ENCODE data around the gene SUPV3L1.

SUPV3L1 gene

GRCh38 chr10:69215405-69216171, 35.6 kb downstream of the SUPV3L1 start:
- Mint-ChIP-seq H3K4me3 (peak overlapping the region; percentile 11), H3K4me1 (ENCODE audit: low read depth) (peaks cover 27% of the 10 kb centered on the region), H3K9me3 (no peaks in the 10 kb centered on the region), H3K27ac (no peak overlapping the region), H3K27me3 (no peaks in the 10 kb centered on the region), H3K36me3 (ENCODE audit: low read depth) (no peaks in the 10 kb centered on the region)

DNA sequence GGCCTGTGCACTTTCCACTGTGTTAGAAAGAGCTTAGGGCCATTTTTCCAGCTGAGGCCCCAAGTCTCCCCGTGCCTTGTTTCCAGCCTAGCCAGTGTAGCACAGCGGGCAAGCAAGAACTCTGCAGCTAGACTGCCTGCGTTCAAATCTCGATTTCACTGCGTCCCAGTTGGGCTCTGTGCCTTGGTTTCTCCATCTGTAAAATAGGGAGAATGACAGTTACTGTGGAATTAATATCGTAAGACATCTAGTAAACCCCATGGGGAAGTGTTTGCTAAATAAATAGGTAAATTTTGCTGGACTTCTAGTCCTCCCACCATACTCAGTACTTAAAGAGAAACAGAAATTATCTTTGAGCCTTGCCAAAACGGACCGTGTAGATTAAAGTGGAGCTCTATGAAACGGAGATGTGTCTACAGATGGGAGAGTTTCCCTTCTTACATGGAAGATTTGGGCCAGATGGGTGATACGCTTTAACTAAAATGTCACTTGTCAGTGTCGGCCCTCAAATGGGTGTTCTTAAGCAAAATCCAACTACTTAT, 36.6 kb downstream of the SUPV3L1 start:
- no peak overlapping the region for H3K4me3 Mint-ChIP-seq
- no peak overlapping the region for H3K27ac Mint-ChIP-seq
- no peaks in the 10 kb centered on the region for H3K27me3 Mint-ChIP-seq
- no peaks in the 10 kb centered on the region for H3K9me3 Mint-ChIP-seq
- H3K36me3 Mint-ChIP-seq (ENCODE audit: low read depth): no peaks in the 10 kb centered on the region
- peaks cover 30% of the 10 kb centered on the region for H3K4me1 Mint-ChIP-seq (ENCODE audit: low read depth)

GRCh38 chr10:69217119-69217754, 37.2 kb downstream of the SUPV3L1 start:
- no peak overlapping the region for H3K4me3 Mint-ChIP-seq
- H3K27me3 Mint-ChIP-seq: no peaks in the 10 kb centered on the region
- peaks cover 36% of the 10 kb centered on the region for H3K4me1 Mint-ChIP-seq (ENCODE audit: low read depth)
- H3K36me3 Mint-ChIP-seq (ENCODE audit: low read depth): no peaks in the 10 kb centered on the region
- no peak overlapping the region for H3K27ac Mint-ChIP-seq
- H3K9me3 Mint-ChIP-seq: no peaks in the 10 kb centered on the region

- no peaks in the 10 kb centered on the region for H3K36me3 Mint-ChIP-seq (ENCODE audit: low read depth)
- H3K27ac Mint-ChIP-seq: no peak overlapping the region
- no peaks in the 10 kb centered on the region for H3K9me3 Mint-ChIP-seq
- no peaks in the 10 kb centered on the region for H3K27me3 Mint-ChIP-seq
- peaks cover 43% of the 10 kb centered on the region for H3K4me1 Mint-ChIP-seq (ENCODE audit: low read depth)
- H3K4me3 Mint-ChIP-seq: no peak overlapping the region
These were observed 38.8 kb downstream of the SUPV3L1 start for GRCh38 chr10:69218831-69219230.

DNA sequence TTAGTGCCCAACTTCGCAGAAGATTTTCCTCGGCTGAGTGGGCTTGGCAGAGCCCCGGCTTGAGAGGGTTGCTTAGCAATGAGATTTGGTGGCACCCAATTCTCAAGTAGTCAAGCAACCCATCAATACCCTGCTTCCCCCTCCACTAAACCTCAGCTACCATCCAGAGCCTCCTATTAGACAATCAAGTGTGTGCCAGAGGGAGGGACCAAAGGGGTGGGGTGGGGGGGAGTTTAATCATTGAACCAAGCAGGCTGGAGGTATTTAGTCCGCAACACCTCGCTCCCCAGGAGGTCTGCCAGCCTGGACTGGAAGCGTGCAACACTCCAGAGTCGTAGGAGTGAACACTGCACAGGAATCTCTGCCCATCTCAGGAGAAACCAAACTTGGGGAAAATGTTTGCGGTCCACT, 40.0 kb downstream of the SUPV3L1 start, which contains the start of gene HKDC1:
HKDC1 (plus strand) TSS at position 292 of the 411 bp plus-strand sequence; CDS start at position 396, 104 bp downstream.
- H3K9me3 Mint-ChIP-seq: no peaks in the 10 kb centered on the region
- H3K27me3 Mint-ChIP-seq: no peaks in the 10 kb centered on the region
- H3K4me1 Mint-ChIP-seq (ENCODE audit: low read depth): peaks cover 38% of the 10 kb centered on the region
- no peak within 1 kb of the TSS for H3K4me3 Mint-ChIP-seq
- H3K36me3 Mint-ChIP-seq (ENCODE audit: low read depth): no peaks in the 10 kb centered on the region
- no peak within 1 kb of the TSS for H3K27ac Mint-ChIP-seq

DNA sequence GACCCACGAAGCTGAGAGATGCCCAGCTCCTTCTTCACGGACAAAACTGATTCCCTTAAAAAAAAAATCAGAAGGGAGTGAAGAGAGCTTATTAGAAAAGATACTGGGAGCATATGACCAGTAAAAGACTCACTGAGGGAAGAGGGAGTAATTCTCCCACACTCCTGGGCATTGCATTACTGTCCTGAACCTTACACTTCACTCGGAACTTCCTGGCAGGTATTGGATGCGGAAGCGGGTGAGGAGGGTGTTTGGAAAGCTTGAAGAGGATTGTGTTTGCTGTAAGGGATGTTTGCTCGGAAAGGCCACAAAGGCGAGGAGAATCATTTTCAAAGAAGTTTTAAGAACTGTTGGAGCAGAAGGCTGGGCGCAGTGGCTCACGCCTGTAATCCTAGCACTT, 40.5 kb downstream of the SUPV3L1 start:
- no peaks in the 10 kb centered on the region for H3K9me3 Mint-ChIP-seq
- no peaks in the 10 kb centered on the region for H3K36me3 Mint-ChIP-seq (ENCODE audit: low read depth)
- no peaks in the 10 kb centered on the region for H3K27me3 Mint-ChIP-seq
- no peak overlapping the region for H3K4me3 Mint-ChIP-seq
- no peak overlapping the region for H3K27ac Mint-ChIP-seq
- peaks cover 38% of the 10 kb centered on the region for H3K4me1 Mint-ChIP-seq (ENCODE audit: low read depth)

- peaks cover 38% of the 10 kb centered on the region for H3K4me1 Mint-ChIP-seq (ENCODE audit: low read depth)
- H3K36me3 Mint-ChIP-seq (ENCODE audit: low read depth): no peaks in the 10 kb centered on the region
- peak overlapping the region; percentile 87 for H3K27ac Mint-ChIP-seq
- H3K9me3 Mint-ChIP-seq: no peaks in the 10 kb centered on the region
- H3K27me3 Mint-ChIP-seq: no peaks in the 10 kb centered on the region
- peak overlapping the region; percentile 63 for H3K4me3 Mint-ChIP-seq
These were observed 42.4 kb downstream of the SUPV3L1 start for GRCh38 chr10:69222157-69223027.

DNA sequence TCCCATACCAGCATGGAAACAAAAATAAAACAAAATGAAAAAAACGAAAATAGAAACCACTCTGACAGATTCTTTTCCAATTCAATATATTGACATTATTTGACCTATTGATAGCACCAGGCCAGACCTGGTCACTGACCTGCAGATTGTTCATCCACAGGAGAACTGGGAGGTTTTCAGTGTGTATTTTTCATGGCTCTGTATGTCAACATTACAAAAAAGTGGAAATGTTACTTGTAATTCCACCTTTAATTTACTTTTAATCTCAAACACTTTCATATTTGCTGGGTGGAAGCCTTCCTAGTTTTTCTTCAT, 43.0 kb downstream of the SUPV3L1 start:
- H3K27me3 Mint-ChIP-seq: no peaks in the 10 kb centered on the region
- H3K9me3 Mint-ChIP-seq: no peaks in the 10 kb centered on the region
- peaks cover 44% of the 10 kb centered on the region for H3K4me1 Mint-ChIP-seq (ENCODE audit: low read depth)

DNA sequence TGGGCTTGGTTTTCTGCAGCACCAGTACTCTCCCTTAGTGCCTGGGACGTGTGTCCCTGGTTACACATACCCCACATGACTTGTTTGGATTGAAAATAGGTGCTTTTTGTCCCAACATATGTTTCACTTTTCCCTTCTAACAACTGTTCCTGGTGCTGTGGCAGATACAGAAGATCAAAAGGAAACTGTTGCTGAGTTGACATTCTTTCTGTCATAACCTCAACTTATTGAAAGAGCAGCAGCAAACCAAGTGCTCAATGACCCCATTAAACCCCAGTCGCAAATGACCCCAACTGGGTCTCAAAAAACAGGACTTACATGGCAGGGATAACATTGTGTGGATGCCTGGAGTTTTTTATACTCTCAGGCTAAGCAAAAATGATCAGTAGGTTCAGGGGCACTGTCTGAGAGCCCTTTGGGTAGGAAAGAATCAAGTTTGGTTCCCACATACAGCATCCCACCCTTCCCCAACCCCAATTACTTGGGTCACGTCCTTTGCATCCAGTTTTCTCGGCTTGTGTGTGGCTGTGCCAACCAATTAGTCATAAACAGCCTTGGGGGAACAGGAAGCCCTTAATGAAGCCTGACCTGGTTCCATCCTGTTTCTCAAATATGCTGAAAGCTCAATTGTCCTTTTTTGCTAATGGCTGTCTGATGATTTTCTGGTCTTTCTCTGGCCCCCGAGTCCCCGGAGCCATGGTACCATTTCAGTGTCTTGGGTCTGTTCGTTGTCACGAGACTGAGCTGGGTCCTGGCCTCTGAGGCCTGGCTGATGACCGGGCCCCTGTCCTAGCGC, 45.0 kb downstream of the SUPV3L1 start:
- H3K27me3 Mint-ChIP-seq: no peaks in the 10 kb centered on the region
- peak overlapping the region; percentile 64 for H3K27ac Mint-ChIP-seq
- H3K4me1 Mint-ChIP-seq (ENCODE audit: low read depth): peaks cover 64% of the 10 kb centered on the region
- no peak overlapping the region for H3K4me3 Mint-ChIP-seq
- no peaks in the 10 kb centered on the region for H3K9me3 Mint-ChIP-seq
- H3K36me3 Mint-ChIP-seq (ENCODE audit: low read depth): no peaks in the 10 kb centered on the region

More for the DNA sequence above, 43.0 kb downstream of the SUPV3L1 start:
- peak overlapping the region; percentile 87 for H3K27ac Mint-ChIP-seq
- H3K36me3 Mint-ChIP-seq (ENCODE audit: low read depth): no peaks in the 10 kb centered on the region
- H3K4me3 Mint-ChIP-seq: peak overlapping the region; percentile 63

GRCh38 chr10:69225681-69226080, 45.6 kb downstream of the SUPV3L1 start:
- H3K9me3 Mint-ChIP-seq: no peaks in the 10 kb centered on the region
- H3K27ac Mint-ChIP-seq: no peak overlapping the region
- H3K36me3 Mint-ChIP-seq (ENCODE audit: low read depth): no peaks in the 10 kb centered on the region
- peaks cover 64% of the 10 kb centered on the region for H3K4me1 Mint-ChIP-seq (ENCODE audit: low read depth)
- no peak overlapping the region for H3K4me3 Mint-ChIP-seq
- H3K27me3 Mint-ChIP-seq: no peaks in the 10 kb centered on the region

DNA sequence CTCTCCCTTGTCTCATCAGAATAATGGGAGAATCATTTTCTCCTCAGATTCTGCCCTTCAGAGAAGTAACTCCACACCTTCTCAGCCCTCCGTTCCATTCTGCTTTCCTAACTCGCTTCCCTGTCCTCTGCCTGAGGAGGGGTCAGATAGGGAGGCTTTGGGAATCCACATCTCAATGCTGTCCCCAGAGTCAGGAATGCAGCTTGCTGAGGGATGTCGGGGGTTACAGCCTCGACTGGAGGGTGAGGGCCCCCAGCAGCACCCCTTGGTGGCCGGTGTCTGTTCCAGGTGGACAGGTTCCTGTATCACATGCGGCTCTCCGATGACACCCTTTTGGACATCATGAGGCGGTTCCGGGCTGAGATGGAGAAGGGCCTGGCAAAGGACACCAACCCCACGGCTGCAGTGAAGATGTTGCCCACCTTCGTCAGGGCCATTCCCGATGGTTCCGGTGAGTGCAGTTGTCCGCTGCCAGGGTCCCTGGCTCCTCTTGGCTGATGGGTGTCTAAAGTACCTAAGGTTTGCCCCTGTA, 47.0 kb downstream of the SUPV3L1 start:
- Mint-ChIP-seq H3K4me1 (ENCODE audit: low read depth) (peaks cover 61% of the 10 kb centered on the region), H3K36me3 (ENCODE audit: low read depth) (no peaks in the 10 kb centered on the region), H3K9me3 (no peaks in the 10 kb centered on the region), H3K27ac (no peak overlapping the region), H3K4me3 (no peak overlapping the region), H3K27me3 (no peaks in the 10 kb centered on the region)

DNA sequence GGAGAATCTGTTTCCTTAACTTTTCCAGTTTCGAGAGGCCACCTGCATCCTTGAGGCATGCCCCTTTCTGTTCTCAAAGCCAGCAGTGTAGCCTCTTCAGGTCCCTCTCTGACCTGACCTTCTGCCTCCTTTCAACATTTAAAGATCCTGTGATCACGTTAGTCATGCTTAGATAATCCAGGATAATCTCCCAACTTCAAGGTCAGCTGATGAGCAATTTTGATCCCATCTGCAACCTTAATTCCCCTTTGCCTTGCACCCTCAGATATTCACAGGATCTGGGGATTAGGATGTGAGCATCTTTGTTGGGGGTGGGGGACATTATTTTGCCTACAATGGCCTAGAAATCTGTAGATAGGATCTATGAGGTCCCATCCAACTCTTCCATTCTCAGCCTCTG, 48.1 kb downstream of the SUPV3L1 start:
- Mint-ChIP-seq H3K4me1 (ENCODE audit: low read depth) (peaks cover 60% of the 10 kb centered on the region), H3K27me3 (no peaks in the 10 kb centered on the region), H3K27ac (peak overlapping the region; percentile 42), H3K36me3 (ENCODE audit: low read depth) (no peaks in the 10 kb centered on the region), H3K4me3 (peak overlapping the region; percentile 80), H3K9me3 (no peaks in the 10 kb centered on the region)

- Mint-ChIP-seq H3K27me3 (no peaks in the 10 kb centered on the region), H3K36me3 (ENCODE audit: low read depth) (no peaks in the 10 kb centered on the region), H3K4me3 (peak overlapping the region; percentile 80), H3K9me3 (no peaks in the 10 kb centered on the region), H3K27ac (peak overlapping the region; percentile 90), H3K4me1 (ENCODE audit: low read depth) (peaks cover 59% of the 10 kb centered on the region)
These were observed 49.5 kb downstream of the SUPV3L1 start for GRCh38 chr10:69229616-69229916.

DNA sequence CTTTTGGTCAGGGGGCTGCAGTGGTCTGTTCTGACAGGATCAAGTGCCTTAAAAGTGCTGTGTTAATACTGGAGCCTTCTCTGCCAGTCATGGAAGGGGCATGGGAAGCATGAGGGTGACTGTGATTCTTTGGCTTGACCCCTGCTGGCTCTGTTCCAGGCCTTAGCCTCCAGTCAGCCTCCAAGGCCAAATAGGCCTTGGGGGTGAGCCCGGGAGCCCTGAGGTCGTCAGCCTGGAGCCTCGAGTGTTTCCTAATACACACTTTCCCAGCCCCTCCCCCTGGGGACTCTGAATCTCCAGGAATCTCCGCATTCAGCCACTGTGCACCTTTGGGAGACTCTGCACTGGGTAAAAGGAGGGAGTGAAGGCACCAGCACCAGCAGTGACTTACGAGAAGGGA, 50.1 kb downstream of the SUPV3L1 start:
- Mint-ChIP-seq H3K36me3 (ENCODE audit: low read depth) (no peaks in the 10 kb centered on the region), H3K9me3 (no peaks in the 10 kb centered on the region), H3K27ac (peak overlapping the region; percentile 90), H3K4me3 (peak overlapping the region; percentile 80), H3K4me1 (ENCODE audit: low read depth) (peaks cover 53% of the 10 kb centered on the region), H3K27me3 (no peaks in the 10 kb centered on the region)

Measured in stimulated activated naive CD8-positive, alpha-beta T cell treated with anti-CD3 and anti-CD28 coated beads, Interleukin-15, Interleukin-2, amounts not matched to agents 100 ng/mL and 50 ng/mL, for 24 hours (primary cell).